ENCODE data around the gene MAPKAP1.

GRCh38 chr9:125412166-125412565, 294.8 kb downstream of the MAPKAP1 start:
- no peak for TF ChIP-seq POLR2A (IDR thresholded peaks at IDR 0.05)
- no peak for TF ChIP-seq CTCF (IDR thresholded peaks at IDR 0.05)
